Bronchial epithelial cell (primary cell): ENCODE results near the gene ICOS. TPM values are rescaled to one million over a fixed set of nuclear protein-coding genes. Genes with fewer than 3 reads are reported as not detected.
"Not testable (repeated sequence)": the region's sequence is repeated elsewhere in the genome, so short reads cannot be mapped to it uniquely, and the experiment has no call there.

Experiments
- DNase-seq: peaks from one replicate; pipeline ENCODE4 v3.0.0-alpha.2; 2010; ENCODE audit warnings: low read depth
- FAIRE-seq: peaks from 2 replicates; lab custom pipeline; 2011; peaks lifted over from hg19 to GRCh38; lab: Jason Lieb, UNC
- H3K27me3 ChIP-seq: 2 replicates; pipeline ENCODE4 v1.5.1; 2011; ENCODE audit warnings: low read length; ENCODE audit not compliant: control insufficient read depth, insufficient read depth
- H3K36me3 ChIP-seq: 2 replicates; pipeline ENCODE4 v1.5.1; 2011; ENCODE audit warnings: low read length; ENCODE audit not compliant: control insufficient read depth, insufficient read depth
- H3K4me3 ChIP-seq: 2 replicates; pipeline ENCODE4 v1.5.1; 2011; ENCODE audit warnings: mild to moderate bottlenecking, low read depth, low read length, control low read depth
- CTCF ChIP-seq: IDR thresholded peaks from 2 replicates; pipeline ENCODE4 v1.5.1; 2011; ENCODE audit warnings: mild to moderate bottlenecking, moderate library complexity, low read length, control low read depth, inconsistent platforms; ENCODE audit not compliant: insufficient read depth, severe bottlenecking
- total RNA-seq: library from RNA; depleted of rRNA; stranded (reverse); fragments of >200 nt; gene quantifications from 2 replicates; pipeline ENCODE4 v1.2.1, GENCODE V29; 2014

The ICOS gene
- total RNA-seq, 1 donor from 2014 or later, result not detected

DNA sequence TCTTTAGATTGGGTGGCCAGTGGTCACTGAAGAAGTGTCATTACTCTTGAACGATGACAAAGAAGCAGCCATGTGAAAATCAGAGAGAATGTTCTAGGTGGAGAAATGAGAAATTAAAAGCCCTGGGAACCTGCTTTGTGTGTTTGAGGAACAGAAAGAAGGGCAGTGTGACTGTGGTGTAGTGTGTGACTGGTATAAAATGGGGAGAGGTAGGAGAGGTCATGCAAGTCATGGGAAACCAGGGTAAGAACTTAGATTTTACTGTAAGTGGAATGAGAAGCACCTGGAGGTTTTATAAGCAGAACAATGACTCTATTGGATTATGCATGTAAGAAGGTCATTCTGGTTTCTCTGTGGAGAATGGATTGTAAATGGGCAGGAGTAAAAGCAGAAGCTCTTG is 12.2 kb downstream of the ICOS start:
- Histone ChIP-seq H3K27me3 (no peaks in the 10 kb centered on the region), H3K36me3 (no peaks in the 10 kb centered on the region), H3K4me3 (no peak overlapping the region)
- DNase-seq (no peak), FAIRE-seq (no peak)
- TF ChIP-seq CTCF, result no peak

GRCh38 chr2:203949228-203949627 is 12.7 kb downstream of the ICOS start:
- no peaks in the 10 kb centered on the region for H3K36me3 ChIP-seq
- DNase-seq, result peak; percentile 92
- H3K27me3 ChIP-seq, result no peaks in the 10 kb centered on the region
- H3K4me3 ChIP-seq, result no peak overlapping the region
- no peak for TF ChIP-seq CTCF
- no peak for FAIRE-seq

DNA sequence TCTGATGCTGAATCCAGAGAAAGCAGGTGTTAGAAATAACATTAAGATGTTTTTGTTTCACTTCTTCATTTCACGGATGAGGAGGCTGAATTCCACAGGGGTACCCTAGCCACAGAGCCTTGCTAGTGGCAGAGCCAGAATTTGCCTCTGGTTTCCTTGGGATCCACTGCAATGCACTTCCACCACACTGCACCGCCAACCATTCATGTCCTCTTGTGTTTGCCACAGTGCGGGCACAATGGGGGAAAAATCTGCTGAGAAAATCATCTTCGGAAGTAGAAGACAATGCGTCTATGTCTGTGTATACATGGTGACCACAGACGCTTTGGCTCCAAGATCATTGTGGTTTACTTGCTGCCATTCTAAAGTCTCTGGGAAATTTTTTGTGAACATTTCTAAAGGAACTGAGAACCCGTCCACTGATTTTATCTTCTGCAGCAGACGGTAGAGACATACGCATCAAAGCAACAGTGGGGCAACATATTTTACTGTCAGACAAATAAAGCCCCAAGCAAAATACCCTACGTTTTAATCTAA is 14.9 kb downstream of the ICOS start:
- no peak for TF ChIP-seq CTCF
- no peaks in the 10 kb centered on the region for H3K27me3 ChIP-seq
- no peak overlapping the region for H3K4me3 ChIP-seq
- DNase-seq (no peak), FAIRE-seq (no peak)
- H3K36me3 ChIP-seq, result no peaks in the 10 kb centered on the region

DNA sequence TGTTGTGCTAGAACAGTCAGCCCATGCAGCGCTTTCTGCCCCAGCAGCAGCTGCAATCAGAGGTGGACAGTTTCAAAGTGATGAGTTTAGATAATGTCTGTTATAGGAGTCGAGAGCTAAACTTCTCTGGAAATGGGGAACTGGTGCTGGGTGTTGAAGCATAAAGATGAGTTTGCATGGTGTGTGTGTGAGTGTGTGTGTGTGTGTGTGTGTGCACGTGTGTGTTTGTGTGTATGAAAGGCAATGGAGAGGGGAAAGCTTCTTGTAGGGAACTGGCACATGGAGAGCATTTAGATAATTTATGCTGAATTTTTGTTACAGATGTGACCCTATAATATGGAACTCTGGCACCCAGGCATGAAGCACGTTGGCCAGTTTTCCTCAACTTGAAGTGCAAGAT is 22.7 kb downstream of the ICOS start:
- no peaks in the 10 kb centered on the region for H3K36me3 ChIP-seq
- no peak overlapping the region for H3K4me3 ChIP-seq
- FAIRE-seq (peak; percentile 32), DNase-seq (no peak)
- no peak for TF ChIP-seq CTCF
- H3K27me3 ChIP-seq, result no peaks in the 10 kb centered on the region

- FAIRE-seq (no peak), DNase-seq (no peak)
- H3K4me3 ChIP-seq, result no peak overlapping the region
- H3K36me3 ChIP-seq, result no peaks in the 10 kb centered on the region
- TF ChIP-seq CTCF, result no peak
- no peaks in the 10 kb centered on the region for H3K27me3 ChIP-seq
These were observed 23.1 kb downstream of the ICOS start for GRCh38 chr2:203959672-203960071.

DNA sequence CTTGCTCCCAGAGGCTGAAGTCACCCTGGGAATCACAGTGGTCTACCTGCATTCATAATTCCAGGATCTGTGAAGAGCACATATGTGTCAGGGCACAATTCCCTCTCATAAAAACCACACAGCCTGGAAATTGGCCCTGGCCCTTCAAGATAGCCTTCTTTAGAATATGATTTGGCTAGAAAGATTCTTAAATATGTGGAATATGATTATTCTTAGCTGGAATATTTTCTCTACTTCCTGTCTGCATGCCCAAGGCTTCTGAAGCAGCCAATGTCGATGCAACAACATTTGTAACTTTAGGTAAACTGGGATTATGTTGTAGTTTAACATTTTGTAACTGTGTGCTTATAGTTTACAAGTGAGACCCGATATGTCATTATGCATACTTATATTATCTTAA is 24.2 kb downstream of the ICOS start:
- H3K27me3 ChIP-seq, result no peaks in the 10 kb centered on the region
- no peaks in the 10 kb centered on the region for H3K36me3 ChIP-seq
- TF ChIP-seq CTCF, result no peak
- no peak overlapping the region for H3K4me3 ChIP-seq
- DNase-seq (no peak), FAIRE-seq (no peak)

DNA sequence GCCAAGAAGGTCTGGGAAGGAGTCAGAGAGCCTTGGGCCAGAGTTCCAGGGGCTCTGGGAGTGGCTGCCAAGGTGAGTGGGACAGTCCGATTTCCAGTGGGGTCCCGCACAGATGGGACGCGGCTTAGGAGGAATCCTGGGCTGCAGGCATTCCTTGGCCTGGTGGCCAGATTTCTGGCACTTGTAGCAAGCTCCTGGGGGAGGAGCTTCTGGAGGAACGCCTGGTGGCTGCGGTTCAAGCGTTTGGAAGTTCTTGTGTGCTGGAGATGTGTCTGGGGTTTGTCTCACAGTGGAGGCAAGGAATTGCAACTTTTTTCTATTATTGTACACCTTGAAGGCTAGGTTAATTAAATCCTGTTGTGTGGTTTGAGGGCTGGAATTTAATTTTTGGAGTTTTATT is 28.6 kb downstream of the ICOS start:
- not testable (repeated sequence) for DNase-seq, FAIRE-seq, H3K4me3 ChIP-seq, H3K36me3 ChIP-seq, H3K27me3 ChIP-seq
